Measurements from ENCODE around the gene GOLGA8F.
"Not testable (repeated sequence)": the region's sequence is repeated elsewhere in the genome, so short reads cannot be mapped to it uniquely, and the experiment has no call there.

Gene GOLGA8F, protein sequence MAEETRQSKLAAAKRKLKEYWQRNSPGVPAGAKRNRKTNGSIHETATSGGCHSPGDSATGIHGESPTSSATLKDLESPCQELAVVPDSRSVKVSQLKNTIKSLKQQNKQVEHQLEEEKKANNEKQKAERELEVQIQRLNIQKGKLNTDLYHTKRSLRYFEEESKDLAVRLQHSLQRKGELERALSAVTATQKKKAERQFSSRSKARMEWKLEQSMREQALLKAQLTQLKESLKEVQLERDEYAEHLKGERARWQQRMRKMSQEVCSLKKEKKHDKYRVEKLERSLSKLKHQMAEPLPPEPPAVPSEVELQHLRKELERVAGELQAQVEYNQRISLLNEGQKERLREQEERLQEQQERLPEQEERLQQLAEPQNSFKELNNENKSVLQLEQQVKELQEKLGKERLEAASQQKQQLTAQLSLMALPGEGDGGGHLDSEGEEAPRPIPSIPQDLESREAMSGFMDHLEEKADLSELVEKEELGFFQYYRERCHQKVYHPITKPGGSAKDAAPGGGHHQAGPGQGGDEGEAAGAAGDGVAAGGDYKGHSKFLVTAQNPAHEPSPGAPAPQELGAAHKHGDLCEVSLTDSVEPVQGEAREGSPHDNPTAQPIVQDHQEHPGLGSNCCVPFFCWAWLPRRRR

GRCh38 chr15:28378364-28378763 is at the start of gene GOLGA8F:
Gene GOLGA8F (plus strand): TSS chr15:28378664. CDS start chr15:28378762, 98 bp downstream.
- not testable (repeated sequence) for H3K9me3 ChIP-seq (ENCODE audit: control insufficient read depth, insufficient read depth, low read length); H3K36me3 ChIP-seq (ENCODE audit: insufficient read depth, low read length); H3K4me1 ChIP-seq (ENCODE audit: insufficient read depth, low read length); H3K9ac ChIP-seq (ENCODE audit: low read depth, low read length)

DNA sequence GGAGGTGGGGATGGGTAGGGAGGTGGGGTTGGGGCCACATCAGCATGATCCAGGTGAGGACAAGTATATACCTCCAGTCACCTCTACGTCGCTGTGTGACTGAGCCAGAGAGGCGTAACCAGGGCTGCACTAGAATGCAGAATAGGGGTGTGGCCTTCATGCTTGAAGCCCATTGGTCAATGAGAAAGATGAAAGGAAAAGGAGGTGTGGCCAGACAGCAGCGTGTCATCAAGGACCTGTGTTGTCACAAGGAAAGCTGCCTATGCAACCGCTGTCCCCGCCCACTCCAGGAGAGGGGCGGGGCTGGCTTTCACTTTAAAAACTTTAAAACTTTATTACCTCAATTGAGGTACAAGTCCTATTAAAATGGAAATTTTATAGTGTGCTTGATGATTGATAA is 20.5 kb upstream of the GOLGA8F start, which contains the start of gene GOLGA6L24:
TSS of gene GOLGA6L24 (minus strand) at position 101 of the 400 bp plus-strand sequence. CDS start at position 40, 61 bp downstream.
- H3K9me3 ChIP-seq (ENCODE audit: control insufficient read depth, insufficient read depth, low read length); H3K9ac ChIP-seq (ENCODE audit: low read depth, low read length); H3K4me1 ChIP-seq (ENCODE audit: insufficient read depth, low read length); H3K36me3 ChIP-seq (ENCODE audit: insufficient read depth, low read length): not testable (repeated sequence)

GRCh38 chr15:28365502-28365901 is 13.0 kb upstream of the GOLGA8F start:
- H3K36me3 ChIP-seq (ENCODE audit: insufficient read depth, low read length); H3K4me1 ChIP-seq (ENCODE audit: insufficient read depth, low read length); H3K9me3 ChIP-seq (ENCODE audit: control insufficient read depth, insufficient read depth, low read length); H3K9ac ChIP-seq (ENCODE audit: low read depth, low read length): not testable (repeated sequence)

GRCh38 chr15:28380053-28380452 is 1.6 kb downstream of the GOLGA8F start:
- H3K9me3 ChIP-seq (ENCODE audit: control insufficient read depth, insufficient read depth, low read length); H3K9ac ChIP-seq (ENCODE audit: low read depth, low read length); H3K4me1 ChIP-seq (ENCODE audit: insufficient read depth, low read length); H3K36me3 ChIP-seq (ENCODE audit: insufficient read depth, low read length): not testable (repeated sequence)

GRCh38 chr15:28396022-28396421 is 17.6 kb downstream of the GOLGA8F start:
- not testable (repeated sequence) for H3K4me1 ChIP-seq (ENCODE audit: insufficient read depth, low read length); H3K9me3 ChIP-seq (ENCODE audit: control insufficient read depth, insufficient read depth, low read length); H3K36me3 ChIP-seq (ENCODE audit: insufficient read depth, low read length); H3K9ac ChIP-seq (ENCODE audit: low read depth, low read length)

DNA sequence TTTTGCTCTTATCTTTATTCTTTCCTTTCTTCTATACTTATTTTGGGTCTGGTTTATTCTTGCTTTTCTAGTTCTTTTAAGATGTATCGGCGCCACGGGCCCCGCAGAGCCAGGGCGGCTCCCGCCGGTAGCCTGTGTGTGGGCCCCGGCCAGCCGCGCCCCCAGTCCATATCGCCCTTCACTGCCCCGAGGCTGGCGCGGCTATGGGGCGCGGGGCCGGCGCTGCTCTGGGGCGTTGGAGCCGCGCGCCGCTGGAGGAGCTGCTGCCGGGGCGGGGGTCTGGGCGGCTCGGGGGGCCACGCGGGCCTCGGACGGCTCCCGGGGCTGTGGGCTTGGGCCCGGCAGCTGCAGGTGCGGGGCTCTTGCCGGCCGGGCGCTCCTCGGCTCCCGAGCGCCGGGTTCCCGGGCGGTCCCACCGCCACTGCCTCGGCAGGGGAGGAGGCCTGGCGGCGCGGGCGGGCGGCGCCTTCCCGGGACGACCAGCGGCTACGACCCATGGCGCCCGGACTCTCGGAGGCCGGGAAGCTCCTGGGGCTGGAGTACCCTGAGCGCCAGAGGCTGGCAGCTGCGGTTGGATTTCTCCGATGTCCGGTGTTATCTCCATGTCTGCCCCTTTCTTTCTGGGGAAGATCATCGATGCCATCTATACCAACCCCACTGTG is 24.4 kb downstream of the GOLGA8F start:
- H3K9me3 ChIP-seq (ENCODE audit: control insufficient read depth, insufficient read depth, low read length); H3K36me3 ChIP-seq (ENCODE audit: insufficient read depth, low read length); H3K9ac ChIP-seq (ENCODE audit: low read depth, low read length); H3K4me1 ChIP-seq (ENCODE audit: insufficient read depth, low read length): not testable (repeated sequence)

GRCh38 chr15:28420470-28420869 is 42.0 kb downstream of the GOLGA8F start:
- H3K9ac ChIP-seq (ENCODE audit: low read depth, low read length); H3K9me3 ChIP-seq (ENCODE audit: control insufficient read depth, insufficient read depth, low read length); H3K4me1 ChIP-seq (ENCODE audit: insufficient read depth, low read length); H3K36me3 ChIP-seq (ENCODE audit: insufficient read depth, low read length): not testable (repeated sequence)

- not testable (repeated sequence) for H3K9ac ChIP-seq (ENCODE audit: low read depth, low read length); H3K4me1 ChIP-seq (ENCODE audit: insufficient read depth, low read length); H3K9me3 ChIP-seq (ENCODE audit: control insufficient read depth, insufficient read depth, low read length); H3K36me3 ChIP-seq (ENCODE audit: insufficient read depth, low read length)
Observed at GRCh38 chr15:28435594-28435993, 57.1 kb downstream of the GOLGA8F start.
